A549 (cell line): ENCODE measurements around the gene ZCWPW1. TPM values are rescaled to one million over a fixed set of nuclear protein-coding genes. Genes with fewer than 3 reads are reported as not detected.
"Not testable (repeated sequence)": the region's sequence is repeated elsewhere in the genome, so short reads cannot be mapped to it uniquely, and the experiment has no call there.

ENCODE experiments used
- ATAC-seq, 2 experiments: fragments of 200-7000 bp in 1 of 2; fragments of >200 bp in 1 of 2; cut with Nextera tagmentation in 1 of 2; cut with Tn5 transposase in 1 of 2; 3 replicates each; pipeline versions ENCODE4 v1.8.0 to v1.9.1; 2018 to 2020; ENCODE audit warnings: mild to moderate bottlenecking in 1 of 2, moderate library complexity in 1 of 2
- CTCF ChIA-PET: fragments of 300-600 bp; sonication (Branson Sonifier 250); formaldehyde crosslinking; extraction: SDS; loops from one replicate; lab custom pipeline; 2021; ENCODE audit warnings: antibody characterized with exemption, inconsistent platforms; lab: Yijun Ruan, JAX
- POLR2A ChIA-PET: fragments of 350-600 bp; formaldehyde crosslinking; extraction: SDS; loops from one replicate; lab custom pipeline; 2021; ENCODE audit warnings: antibody characterized with exemption, inconsistent platforms; lab: Yijun Ruan, JAX
- DNase-seq, 2 experiments: peaks; one replicate each; pipeline versions ENCODE4 v3.0.0 to v3.0.0-alpha.2; 2011 to 2016; ENCODE audit warnings: low read depth in 1 of 2, low spot score in 1 of 2
- FAIRE-seq: peaks from 2 replicates; lab custom pipeline; 2011; peaks lifted over from hg19 to GRCh38; lab: Jason Lieb, UNC
- H3K27ac ChIP-seq, 2 experiments: fragments of >200 bp; sonication (Bioruptor Twin); formaldehyde crosslinking; 3 replicates each; pipeline ENCODE4 v1.5.1; 2016 to 2017
- H3K4me1 ChIP-seq: fragments of >200 bp; sonication (Bioruptor Twin); formaldehyde crosslinking; 3 replicates; pipeline ENCODE4 v1.6.1; 2016
- H3K4me2 ChIP-seq: fragments of >200 bp; sonication (Bioruptor Twin); formaldehyde crosslinking; 3 replicates; pipeline ENCODE4 v1.6.1; 2016
- H3K4me3 ChIP-seq: fragments of >200 bp; sonication (Bioruptor Twin); formaldehyde crosslinking; 3 replicates; pipeline ENCODE4 v1.5.1; 2016
- H3K9me3 ChIP-seq: fragments of >200 bp; sonication (Bioruptor Twin); formaldehyde crosslinking; 3 replicates; pipeline ENCODE4 v1.6.1; 2016
- CHD4 ChIP-seq: fragments of 200-600 bp; sonication (generic); IDR thresholded peaks from 2 replicates; pipeline ENCODE4 v1.6.1; 2016; ENCODE audit warnings: antibody characterized with exemption, mild to moderate bottlenecking, borderline replicate concordance
- HOXA7 ChIP-seq: fragments of 250-450 bp; sonication (Bioruptor Pico); IDR thresholded peaks from 2 replicates; pipeline ENCODE4 v1.5.0; 2020; ENCODE audit warnings: mild to moderate bottlenecking, moderate library complexity
- HOXB13 ChIP-seq: fragments of 250-450 bp; sonication (Bioruptor Pico); IDR thresholded peaks from 2 replicates; pipeline ENCODE4 v1.5.0; 2020; ENCODE audit warnings: low read depth, mild to moderate bottlenecking, moderate library complexity
- KDM1A ChIP-seq: fragments of 200-600 bp; sonication (generic); IDR thresholded peaks from 2 replicates; pipeline ENCODE4 v1.6.1; 2016; ENCODE audit warnings: low read depth, mild to moderate bottlenecking
- MAX ChIP-seq: IDR thresholded peaks from 2 replicates; pipeline ENCODE4 v1.6.1; 2012
- MAZ ChIP-seq: fragments of 150-350 bp; IDR thresholded peaks from 2 replicates; pipeline ENCODE4 v1.6.1; 2014; ENCODE audit warnings: antibody characterized with exemption, low read depth, low read length, borderline replicate concordance
- NFE2L2 ChIP-seq: fragments of 150-350 bp; conservative IDR thresholded peaks from 2 replicates; pipeline ENCODE4 v1.6.1; 2014; ENCODE audit warnings: low read length
- POLR2AphosphoS2 ChIP-seq: conservative IDR thresholded peaks from 2 replicates; pipeline ENCODE4 v1.6.1; 2012; ENCODE audit warnings: low read length, improper control_type of control experiment, inconsistent platforms
- RARB ChIP-seq: fragments of 250-450 bp; sonication (Bioruptor Pico); IDR thresholded peaks from 2 replicates; pipeline ENCODE4 v1.8.0; 2021; ENCODE audit warnings: mild to moderate bottlenecking, moderate library complexity
- RCOR1 ChIP-seq: fragments of 150-350 bp; IDR thresholded peaks from 2 replicates; pipeline ENCODE4 v1.6.1; 2014; ENCODE audit warnings: antibody characterized with exemption, low read length, low read depth
- TFCP2L1 ChIP-seq: fragments of 250-450 bp; sonication (Bioruptor Pico); IDR thresholded peaks from 2 replicates; pipeline ENCODE4 v1.5.0; 2021; ENCODE audit warnings: mild to moderate bottlenecking
- WGBS: methylation state at CpG from one replicate; pipeline ENCODE4 v1.1.6; 2017; ENCODE audit errors: missing lambda C conversion rate; 5-methylcytosine and 5-hydroxymethylcytosine counted together
- polyA plus RNA-seq, 4 experiments: library from polyadenylated mRNA; depleted of rRNA in 3 of 4; stranded (reverse); fragments of >200 nt; fragmentation: RNase III in 1 of 4; extraction: RNeasy Plus Mini Kit Qiagen cat#74134 plus additional on column Dnase treatment in 1 of 4; gene quantifications; 2 replicates in 3 of 4; 3 replicates in 1 of 4; pipeline ENCODE4 v1.2.3, GENCODE V29; 2011 to 2017

Gene ZCWPW1
- polyA plus RNA-seq, 2 of the 4 experiments (the other 2 are of a cell fraction), result 2.0 to 4.2 TPM

- TF ChIP-seq POLR2AphosphoS2 (peak; percentile 50), TFCP2L1 (CRISPR knock-in tag) (no peak)
- Histone ChIP-seq H3K4me3 (no peak overlapping the region), H3K9me3 (no peaks in the 10 kb centered on the region), H3K4me1 (no peaks in the 10 kb centered on the region; the same call in 2 of the 3 replicates), H3K4me2 (no peak overlapping the region), H3K27ac (no peak overlapping the region)
- DNase-seq (no peak), ATAC-seq (peak; percentile 15 to 23; a peak in 4 of 6 replicates), FAIRE-seq (no peak)
- 92% methylated on average over 16 of the region's 16 CpGs for WGBS
- ChIA-PET CTCF (no interaction called here), POLR2A (no interaction called here)
Observed at GRCh38 chr7:100366411-100367250, 61.9 kb downstream of the ZCWPW1 start.

GRCh38 chr7:100365998-100366367, 62.5 kb downstream of the ZCWPW1 start:
- H3K4me2 ChIP-seq, DNase-seq, H3K27ac ChIP-seq, ATAC-seq, H3K9me3 ChIP-seq, POLR2A ChIA-PET, H3K4me1 ChIP-seq, H3K4me3 ChIP-seq, FAIRE-seq: not testable (repeated sequence)
- CTCF ChIA-PET, result interaction anchor here (1.8 kb wide), 1 partner anchor 31 kb away, joined by 3 read pairs; no protein-coding TSS in a partner anchor
- WGBS, result 93% methylated on average over 7 of the region's 7 CpGs

- no peak overlapping the region for H3K4me2 ChIP-seq
- no peak overlapping the region for H3K4me3 ChIP-seq
- H3K27ac ChIP-seq, result no peak overlapping the region
- POLR2A ChIA-PET, result no interaction called here
- 78% methylated on average over 6 of the region's 6 CpGs for WGBS
- no peak for DNase-seq
- ATAC-seq, result no peak
- CTCF ChIA-PET, result interaction anchor here (0.6 to 1.8 kb wide), 5 partner anchors 10 to 195 kb away, joined by 3 to 4 read pairs (median 4); no protein-coding TSS in a partner anchor
- H3K9me3 ChIP-seq, result no peaks in the 10 kb centered on the region
- TF ChIP-seq HOXA7 (CRISPR knock-in tag) (0 out of 2 replicates have a peak, but pooled peaks have one; percentile 20), CHD4 (no peak), MAZ (no peak), HOXB13 (CRISPR knock-in tag) (no peak), RARB (CRISPR knock-in tag) (no peak)
- TF ChIP-seq, all 56 proteins: peak for 1
- no peak for FAIRE-seq
- no peaks in the 10 kb centered on the region for H3K4me1 ChIP-seq
Observed at GRCh38 chr7:100364480-100364879, 64.0 kb downstream of the ZCWPW1 start.

- FAIRE-seq, ATAC-seq: not testable (repeated sequence)
- CTCF ChIA-PET, result interaction anchor here (1.7 kb wide), 1 partner anchor 11 kb away, joined by 4 read pairs; no protein-coding TSS in a partner anchor
Observed at GRCh38 chr7:100363797-100364196, 64.7 kb downstream of the ZCWPW1 start.

GRCh38 chr7:100363098-100363497, 65.4 kb downstream of the ZCWPW1 start:
- H3K27ac ChIP-seq, result no peak overlapping the region
- CTCF ChIA-PET, result no interaction called here
- ATAC-seq (no peak), FAIRE-seq (no peak)
- POLR2A ChIA-PET, result no interaction called here
- no peak for TF ChIP-seq RCOR1
- no peak for TF ChIP-seq KDM1A
- no peak for TF ChIP-seq NFE2L2
- no peak for TF ChIP-seq HOXB13 (CRISPR knock-in tag)
- no peak for TF ChIP-seq MAX
- TF ChIP-seq, all 56 proteins: peak for 0
- H3K4me2 ChIP-seq, result no peak overlapping the region
- no peak for DNase-seq
- no peaks in the 10 kb centered on the region for H3K4me1 ChIP-seq
- no peaks in the 10 kb centered on the region for H3K9me3 ChIP-seq
- H3K4me3 ChIP-seq, result no peak overlapping the region

More at GRCh38 chr7:100363797-100364196, 64.7 kb downstream of the ZCWPW1 start:
- H3K4me3 ChIP-seq, H3K4me1 ChIP-seq, H3K9me3 ChIP-seq, H3K27ac ChIP-seq, DNase-seq, POLR2A ChIA-PET, H3K4me2 ChIP-seq: not testable (repeated sequence)
- 93% methylated on average over 7 of the region's 7 CpGs for WGBS
